CD4-positive, alpha-beta T cell treated with Interleukin-12 subunit alpha and Interleukin-12 subunit beta, for 1 hour (primary cell): ENCODE data around the gene MRPL36.
"Not testable (repeated sequence)": the region's sequence is repeated elsewhere in the genome, so short reads cannot be mapped to it uniquely, and the experiment has no call there.

Experiments used
- DNase-seq: peaks from one replicate; pipeline ENCODE4 v3.0.0-alpha.2; 2020

The MRPL36 gene

DNA sequence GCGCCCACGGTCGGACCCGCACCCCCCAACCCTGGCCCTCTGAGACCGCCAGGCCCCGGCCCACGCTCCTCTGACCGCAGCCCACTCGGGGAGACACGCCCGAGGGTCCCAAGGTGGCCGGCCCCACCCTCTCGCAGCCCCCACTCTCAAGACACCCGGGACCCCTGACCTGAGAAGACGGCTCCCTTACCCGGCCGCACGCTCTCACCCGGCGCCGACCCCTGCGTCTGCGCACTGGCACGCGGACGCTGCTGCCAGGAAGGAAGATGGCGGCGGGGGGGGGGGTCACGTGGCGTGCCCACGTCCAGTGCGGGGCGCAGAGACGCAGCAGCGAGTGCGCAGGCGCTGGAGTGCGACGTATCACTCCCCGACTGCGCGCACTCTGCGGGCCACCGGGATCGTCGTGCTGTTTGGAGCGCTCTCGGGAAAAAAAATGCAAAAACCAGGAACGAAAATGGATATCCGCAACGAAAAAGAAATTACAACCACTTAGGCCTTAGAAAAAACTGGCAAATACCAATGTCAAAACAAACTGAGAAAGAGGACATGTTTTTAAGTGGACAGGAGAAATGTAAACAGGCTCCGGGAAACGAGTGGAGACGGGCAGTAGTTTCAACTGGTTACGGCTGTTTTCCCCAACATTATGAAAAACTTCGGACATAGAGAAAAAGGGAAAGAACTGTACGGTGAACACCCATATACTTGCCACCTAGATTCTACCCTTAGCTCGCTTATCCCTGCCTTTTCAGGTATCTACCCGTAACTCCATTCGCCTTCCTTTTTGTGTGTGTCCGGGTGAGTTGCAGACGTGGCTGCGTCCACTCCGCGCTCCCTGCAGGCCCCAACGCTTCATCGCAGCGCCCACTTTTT lies at the start of gene MRPL36:
Gene MRPL36, minus strand, starts transcription at position 236 of the 870 bp plus-strand sequence. CDS start 902 bp downstream, outside the sequence.
- DNase-seq = peak; percentile 92

DNA sequence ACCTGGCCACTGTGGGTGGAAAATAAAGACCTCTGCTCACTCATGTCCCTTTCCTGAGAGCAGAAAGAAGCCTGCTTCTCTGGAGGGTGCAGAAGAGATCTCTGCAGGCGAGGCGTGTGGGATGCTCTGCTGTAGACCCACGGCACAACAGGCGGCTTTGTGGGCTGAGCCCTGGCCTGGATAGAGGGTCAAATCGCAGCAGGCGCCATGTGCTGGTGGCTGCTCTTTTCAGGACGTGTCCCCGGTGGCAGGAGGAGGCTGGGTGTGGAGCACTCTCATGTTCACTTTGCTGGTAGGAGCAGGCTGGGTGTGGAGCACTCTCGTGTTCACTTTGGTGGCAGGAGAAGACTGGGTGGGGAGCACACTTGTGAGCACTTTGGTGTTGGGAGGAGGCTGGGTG lies 48.0 kb upstream of the MRPL36 start:
- DNase-seq = no peak

DNA sequence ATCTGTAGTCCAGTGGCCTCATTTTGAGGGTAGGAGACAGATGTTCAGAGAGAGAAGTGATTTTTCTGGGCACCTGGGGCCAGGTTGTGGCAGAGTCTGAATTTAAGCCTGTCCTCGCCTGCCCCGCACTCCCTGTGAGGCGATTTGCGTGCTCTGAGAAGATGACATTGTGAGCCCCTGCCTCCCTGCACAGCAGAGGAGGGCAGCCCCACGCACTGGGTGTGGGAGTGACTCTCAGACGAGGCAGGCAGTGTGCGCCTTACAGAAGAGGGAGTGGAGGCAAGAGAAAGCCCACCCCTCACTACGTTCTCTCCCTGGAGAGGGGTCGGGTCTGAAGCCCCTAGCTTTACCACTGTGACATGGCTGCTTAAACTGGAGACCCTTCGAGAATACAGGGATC lies 47.4 kb upstream of the MRPL36 start:
- no peak for DNase-seq

- no peak for DNase-seq
Observed at GRCh38 chr5:1846583-1846982, 46.9 kb upstream of the MRPL36 start.

DNA sequence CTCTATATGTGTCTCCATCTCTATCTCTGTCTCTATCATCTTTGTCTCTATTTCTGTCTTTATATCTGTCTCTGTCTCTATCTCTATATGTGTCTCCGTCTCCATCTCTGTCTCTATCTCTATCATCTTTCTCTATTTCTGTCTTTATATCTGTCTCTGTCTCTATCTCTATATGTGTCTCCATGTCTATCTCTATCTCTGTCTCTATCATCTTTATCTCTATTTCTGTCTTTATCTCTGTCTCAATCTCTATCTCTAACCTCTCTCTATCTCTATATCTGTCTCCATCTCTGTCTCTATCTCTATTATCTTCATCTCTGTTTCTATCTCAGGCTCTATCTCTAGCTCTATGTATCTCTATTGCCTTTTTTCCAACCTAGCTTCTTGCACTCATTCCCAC lies 46.1 kb upstream of the MRPL36 start:
- DNase-seq = no peak

GRCh38 chr5:1844708-1845436 lies 45.2 kb upstream of the MRPL36 start:
- DNase-seq = no peak

GRCh38 chr5:1843761-1844160 lies 44.1 kb upstream of the MRPL36 start:
- DNase-seq = not testable (repeated sequence)

- no peak for DNase-seq
Observed at GRCh38 chr5:1842004-1842819, 42.6 kb upstream of the MRPL36 start.

GRCh38 chr5:1840741-1841521 lies 41.3 kb upstream of the MRPL36 start:
- DNase-seq = no peak

DNA sequence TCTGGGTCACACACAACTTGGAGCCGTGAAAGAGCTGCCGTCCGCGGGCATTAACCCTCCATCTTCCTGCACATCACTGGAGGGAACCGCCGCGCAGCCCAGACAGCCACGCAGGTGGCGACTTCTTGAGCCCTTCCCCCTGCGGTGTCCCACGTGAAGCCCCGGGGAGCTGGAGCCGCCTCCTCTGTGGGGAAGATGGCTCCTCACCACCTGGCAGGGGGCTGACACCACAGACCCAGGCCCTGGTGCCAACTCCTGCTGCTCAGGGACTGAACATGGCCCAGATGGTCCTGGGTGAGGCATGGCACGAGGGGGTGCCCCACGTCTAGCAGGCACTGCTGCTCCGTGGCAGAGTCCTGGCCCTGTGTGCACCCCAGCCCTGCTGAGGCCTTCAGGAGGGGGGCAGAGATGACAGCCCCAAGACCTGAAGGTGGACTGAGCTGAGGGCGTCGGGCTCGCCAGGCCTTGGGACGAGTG lies 40.5 kb upstream of the MRPL36 start:
- DNase-seq = no peak

- DNase-seq = no peak
Observed at GRCh38 chr5:1838013-1838412, 38.4 kb upstream of the MRPL36 start.

DNA sequence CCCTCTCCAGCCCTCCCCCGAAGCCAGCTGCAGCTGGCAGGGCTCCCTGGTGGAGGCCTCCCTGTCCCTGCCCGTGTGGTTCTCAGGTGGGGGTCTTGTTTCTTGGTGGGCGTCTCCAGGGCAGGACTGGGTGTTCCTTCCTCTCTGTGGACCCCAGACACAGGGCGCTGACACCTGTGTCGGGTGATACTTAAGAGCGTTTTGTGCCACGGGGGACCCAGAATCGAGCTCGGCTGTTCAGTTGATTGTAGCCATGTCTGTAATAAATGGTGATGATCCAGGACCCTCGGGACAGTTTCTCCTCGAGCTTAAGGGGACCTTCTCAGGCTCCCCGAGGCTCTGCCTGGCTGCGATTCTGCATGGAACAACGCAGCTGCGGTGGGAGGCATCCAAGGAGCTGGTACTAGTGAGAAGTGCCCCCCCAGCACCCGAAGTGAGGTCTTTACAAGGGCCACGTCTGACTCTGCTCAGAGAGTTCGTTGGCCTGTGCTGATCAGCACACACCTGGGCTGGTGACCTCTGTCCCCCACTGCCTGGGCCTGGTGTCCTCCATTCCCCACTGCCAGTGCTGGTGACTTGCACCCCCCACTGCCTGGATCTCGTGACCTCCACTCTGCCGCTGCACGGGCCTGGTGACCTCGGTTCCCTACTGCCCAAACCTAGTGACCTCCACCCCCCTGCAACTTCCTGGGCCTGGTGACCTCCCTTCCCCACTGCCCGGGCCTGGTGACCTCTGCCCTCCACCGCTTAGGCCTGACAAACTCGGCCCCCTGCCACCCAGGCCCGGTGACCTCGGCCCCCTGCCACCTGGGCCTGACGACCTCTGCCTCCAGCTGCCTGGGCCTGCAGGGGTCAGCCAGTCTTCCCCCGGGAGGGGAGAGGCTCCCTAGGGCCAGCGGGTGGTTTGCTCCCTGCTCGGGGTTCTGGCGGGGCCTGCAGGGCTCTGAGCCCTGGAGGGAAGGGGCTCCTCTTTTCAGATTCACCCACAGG lies 37.5 kb upstream of the MRPL36 start:
- no peak for DNase-seq

- DNase-seq = no peak
Observed at GRCh38 chr5:1836176-1836890, 36.7 kb upstream of the MRPL36 start.

GRCh38 chr5:1835431-1835830 lies 35.8 kb upstream of the MRPL36 start:
- DNase-seq = no peak

DNA sequence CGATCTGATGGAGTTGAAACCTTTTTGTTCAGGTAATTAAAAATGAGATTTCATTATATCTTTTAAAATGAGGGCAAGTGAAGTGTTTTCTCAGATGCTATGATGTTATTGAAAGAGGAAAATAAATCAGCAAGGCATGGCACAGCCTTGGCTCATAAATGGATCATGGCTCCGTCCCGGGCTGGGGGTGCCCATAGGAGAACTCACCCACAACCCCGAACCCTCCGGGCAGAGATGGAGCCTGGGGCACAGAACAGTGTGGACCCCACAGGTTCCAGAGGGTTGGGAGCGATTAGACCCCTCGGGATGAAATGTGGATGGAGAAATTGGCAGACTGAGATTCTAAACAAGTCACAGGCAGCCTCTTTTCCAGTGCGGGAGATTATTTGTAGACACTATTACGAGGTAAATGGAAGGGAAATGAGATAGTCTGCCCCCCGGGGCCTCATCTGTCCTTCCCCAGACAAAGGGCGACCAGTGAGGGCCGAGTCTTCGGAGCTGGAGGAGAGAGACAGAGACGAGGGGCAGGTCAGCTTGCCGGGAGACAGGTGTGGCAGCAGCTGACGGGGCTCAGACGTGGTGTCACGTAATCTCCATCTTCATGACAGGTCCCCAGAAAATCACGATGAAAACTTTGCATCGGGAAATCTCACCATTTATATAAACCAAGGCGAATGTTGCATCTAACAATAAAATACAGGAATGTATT lies 35.2 kb upstream of the MRPL36 start:
- DNase-seq = no peak

DNA sequence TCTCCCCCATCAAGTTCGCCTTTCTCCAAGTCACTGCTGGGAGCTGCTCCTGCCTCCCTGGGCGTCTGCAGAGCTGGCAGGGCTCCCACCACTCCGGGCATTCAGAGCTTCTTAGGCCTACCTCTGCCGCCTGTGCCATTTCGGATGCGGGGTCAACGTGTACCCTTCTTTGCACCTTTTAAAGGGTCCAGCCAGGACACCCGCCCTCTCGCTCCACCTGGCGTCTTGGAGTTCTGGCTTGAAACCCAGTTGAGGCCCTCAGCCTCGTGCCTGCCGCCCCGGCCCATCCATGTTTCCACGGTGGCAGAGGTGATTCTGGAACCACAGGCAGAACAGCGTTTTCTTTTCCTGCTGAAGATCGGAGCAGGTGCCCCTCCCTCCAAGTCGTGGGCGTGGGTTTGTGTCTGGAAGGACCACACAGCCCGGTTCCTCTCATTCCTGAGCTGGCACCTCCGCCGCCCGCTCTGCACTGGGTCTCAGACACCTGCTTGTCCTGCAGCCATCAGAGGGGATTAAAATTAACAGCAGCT lies 34.5 kb upstream of the MRPL36 start:
- DNase-seq = no peak

- no peak for DNase-seq
Observed at GRCh38 chr5:1833264-1834021, 33.8 kb upstream of the MRPL36 start.

- no peak for DNase-seq
Observed at GRCh38 chr5:1832511-1833250, 33.0 kb upstream of the MRPL36 start.
